HepG2 (cell line): ENCODE data around the gene ZNF605. TPM values are rescaled to one million over a fixed set of nuclear protein-coding genes. Genes with fewer than 3 reads are reported as not detected.

Source experiments
- EHMT2 ChIP-seq: fragments of 200-600 bp; sonication (generic); IDR thresholded peaks from 2 replicates; pipeline ENCODE4 v1.7.0; 2017; ENCODE audit warnings: antibody characterized with exemption, low read depth, low read length, borderline replicate concordance
- ELF3 ChIP-seq: IDR thresholded peaks from 2 replicates; pipeline ENCODE4 v1.6.1; 2016; ENCODE audit warnings: missing genetic modification reagents, missing compliant biosample characterization
- ESRRA ChIP-seq: sonication (generic); formaldehyde crosslinking; IDR thresholded peaks from 2 replicates; pipeline ENCODE4 v1.5.1; 2020; ENCODE audit warnings: mild to moderate bottlenecking, low read depth, missing genetic modification reagents
- ETV6 ChIP-seq: sonication (generic); formaldehyde crosslinking; conservative IDR thresholded peaks from 2 replicates; pipeline ENCODE4 v1.4.0; 2020; ENCODE audit warnings: missing genetic modification reagents
- FOXA1 ChIP-seq, 2 experiments: fragments of 450-650 bp in 1 of 2; sonication (generic) in 1 of 2; formaldehyde crosslinking in 1 of 2; IDR thresholded peaks; 2 replicates each; pipeline versions ENCODE4 v1.4.0 to v1.6.1; 2016 to 2020; ENCODE audit warnings: missing genetic modification reagents in 1 of 2
- HIVEP1 ChIP-seq: sonication (generic); formaldehyde crosslinking; IDR thresholded peaks from 2 replicates; pipeline ENCODE4 v1.4.0; 2020; ENCODE audit warnings: mild to moderate bottlenecking, missing genetic modification reagents
- KMT2B ChIP-seq: IDR thresholded peaks from 2 replicates; pipeline ENCODE4 v1.6.1; 2016; ENCODE audit warnings: missing genetic modification reagents, missing compliant biosample characterization
- MAF1 ChIP-seq: sonication (generic); formaldehyde crosslinking; IDR thresholded peaks from 2 replicates; pipeline ENCODE4 v1.5.0; 2020; ENCODE audit warnings: missing genetic modification reagents, borderline replicate concordance
- MATR3 ChIP-seq: sonication (generic); formaldehyde crosslinking; IDR thresholded peaks from 2 replicates; pipeline ENCODE4 v1.4.0; 2020; ENCODE audit warnings: missing genetic modification reagents
- MLXIP ChIP-seq: sonication (generic); formaldehyde crosslinking; IDR thresholded peaks from 2 replicates; pipeline ENCODE4 v1.9.0; 2021; ENCODE audit warnings: missing genetic modification reagents, borderline replicate concordance
- MTA3 ChIP-seq: sonication (generic); formaldehyde crosslinking; IDR thresholded peaks from 2 replicates; pipeline ENCODE4 v1.4.0; 2020; ENCODE audit warnings: missing genetic modification reagents
- POLR2A ChIP-seq, 2 experiments: IDR thresholded peaks; 2 replicates each; pipeline ENCODE4 v1.6.1; 2011; ENCODE audit warnings: low read depth in 2 of 2, low read length in 2 of 2, mild to moderate bottlenecking in 1 of 2, moderate library complexity in 1 of 2; ENCODE audit not compliant: insufficient read depth in 1 of 2
- SALL1 ChIP-seq: sonication (generic); formaldehyde crosslinking; IDR thresholded peaks from 2 replicates; pipeline ENCODE4 v1.8.0; 2022; ENCODE audit warnings: mild to moderate bottlenecking, missing genetic modification reagents
- TFE3 ChIP-seq: IDR thresholded peaks from 2 replicates; pipeline ENCODE4 v1.6.1; 2016
- THYN1 ChIP-seq: sonication (generic); formaldehyde crosslinking; IDR thresholded peaks from 2 replicates; pipeline ENCODE4 v1.8.1; 2023; ENCODE audit warnings: low read depth, mild to moderate bottlenecking, moderate library complexity, missing genetic modification reagents, borderline replicate concordance
- TOE1 ChIP-seq: sonication (generic); formaldehyde crosslinking; IDR thresholded peaks from 2 replicates; pipeline ENCODE4 v1.4.0; 2020; ENCODE audit warnings: mild to moderate bottlenecking, missing genetic modification reagents
- ZBTB3 ChIP-seq: sonication (generic); formaldehyde crosslinking; IDR thresholded peaks from 2 replicates; pipeline ENCODE4 v1.4.0; 2020; ENCODE audit warnings: low read depth, mild to moderate bottlenecking, moderate library complexity, missing genetic modification reagents, borderline replicate concordance
- ZBTB4 ChIP-seq: sonication (generic); formaldehyde crosslinking; IDR thresholded peaks from 2 replicates; pipeline ENCODE4 v1.4.0; 2020; ENCODE audit warnings: missing genetic modification reagents, mild to moderate bottlenecking, borderline replicate concordance
- ZNF230 ChIP-seq: sonication (generic); formaldehyde crosslinking; IDR thresholded peaks from 2 replicates; pipeline ENCODE4 v1.4.0; 2020; ENCODE audit warnings: mild to moderate bottlenecking, missing genetic modification reagents
- ZNF432 ChIP-seq: sonication (generic); formaldehyde crosslinking; IDR thresholded peaks from 2 replicates; pipeline ENCODE4 v1.5.0; 2020; ENCODE audit warnings: missing genetic modification reagents, mild to moderate bottlenecking, borderline replicate concordance
- ZNF577 ChIP-seq: sonication (generic); formaldehyde crosslinking; IDR thresholded peaks from 2 replicates; pipeline ENCODE4 v1.4.0; 2020; ENCODE audit warnings: mild to moderate bottlenecking, low read depth, missing genetic modification reagents, borderline replicate concordance
- ZNF816 ChIP-seq: sonication (generic); formaldehyde crosslinking; IDR thresholded peaks from 2 replicates; pipeline ENCODE4 v1.8.0; 2022; ENCODE audit warnings: missing genetic modification reagents, mild to moderate bottlenecking, borderline replicate concordance
- polyA plus RNA-seq, 8 experiments: library from polyadenylated mRNA; depleted of rRNA in 3 of 8; stranded (reverse) in 7 of 8; unstranded in 1 of 8; fragments of >200 nt; fragmentation: Illumina TruSeq in 4 of 8; extraction: Trizol in 4 of 8; gene quantifications; 2 replicates each; pipeline versions ENCODE4 v1.2.1 to v1.2.3, GENCODE V29; 2011 to 2016; ENCODE audit warnings: low read depth in 4 of 8, missing spikeins in 1 of 8, mixed read lengths in 1 of 8; ENCODE audit not compliant: insufficient read depth in 1 of 8
- total RNA-seq, 5 experiments: library from RNA; depleted of rRNA; stranded (reverse); fragments of >200 nt; fragmentation: Illumina TruSeq; extraction: Trizol; gene quantifications; 2 replicates each; pipeline ENCODE4 v1.2.3, GENCODE V29; 2016; ENCODE audit warnings: low read depth in 1 of 5

ZNF605 gene
- total and polyA plus RNA-seq, 2 of the 13 experiments (the other 11 are each of a cell fraction or from before 2014, with no cell fraction given) = 6.7 to 6.8 TPM

- TF ChIP-seq MLXIP (CRISPR knock-in tag) (no peak), MATR3 (CRISPR knock-in tag) (no peak), TFE3 (CRISPR knock-in tag) (no peak), ESRRA (no peak), KMT2B (CRISPR knock-in tag) (no peak), ETV6 (CRISPR knock-in tag) (0 out of 2 replicates have a peak, but pooled peaks have one; percentile 23), ELF3 (no peak), TOE1 (CRISPR knock-in tag) (no peak), MAF1 (no peak), ZNF230 (no peak), HIVEP1 (CRISPR knock-in tag) (0 out of 2 replicates have a peak, but pooled peaks have one; percentile 54), EHMT2 (0 out of 2 replicates have a peak, but pooled peaks have one; percentile 49), ZBTB3 (CRISPR knock-in tag) (no peak), FOXA1 (IDR thresholded peaks at IDR 0.05) (no peak), FOXA1 (CRISPR knock-in tag; IDR thresholded peaks at IDR 0.05) (no peak), POLR2A (IDR thresholded peaks at IDR 0.05; ENCODE audit: insufficient read depth in 1 of 2, low read depth in 2 of 2, low read length in 2 of 2) (peak in 1 of 2 experiments; percentile 70; a peak in 3 of 4 replicates), SALL1 (CRISPR knock-in tag) (peak; percentile 25; the same call in 1 of the 2 replicates), THYN1 (CRISPR knock-in tag) (no peak), ZBTB4 (CRISPR knock-in tag) (peak; percentile 35; the same call in 1 of the 2 replicates), MTA3 (no peak), ZNF577 (CRISPR knock-in tag) (no peak), ZNF432 (no peak), ZNF816 (CRISPR knock-in tag) (no peak)
Measured at GRCh38 chr12:132955094-132956010, 754 bp downstream of the ZNF605 start (continued).
